ENCODE data around the gene TMEM132D. TPM values are rescaled to one million over a fixed set of nuclear protein-coding genes. Genes with fewer than 3 reads are reported as not detected.

The TMEM132D gene
- total and polyA plus RNA-seq, 2 of the 8 experiments (the other 6 are each of a cell fraction or from before 2014, with no cell fraction given): 3.5 to 10.1 TPM

- TF ChIP-seq POU5F1 (IDR thresholded peaks at IDR 0.05; ENCODE audit: low read depth, low read length): no peak
- TF ChIP-seq SAP30 (IDR thresholded peaks at IDR 0.05; ENCODE audit: insufficient read depth, insufficient replicate concordance, low read length): no peak
- no peak for TF ChIP-seq RXRA (IDR thresholded peaks at IDR 0.05; ENCODE audit: insufficient read depth, low read depth, low read length)
- TF ChIP-seq TBP (IDR thresholded peaks at IDR 0.05; ENCODE audit: low read depth, low read length): no peak
- no peak for TF ChIP-seq CHD7 (IDR thresholded peaks at IDR 0.05; ENCODE audit: insufficient replicate concordance, low read length)
- TF ChIP-seq E2F6 (IDR thresholded peaks at IDR 0.05): no peak
Observed at GRCh38 chr12:129790331-129790730, 113.5 kb downstream of the TMEM132D start (continued).

All from H1 (cell line).